Thyroid gland (tissue), 4 donors: ENCODE data around the gene ZNF766.

Experiments used
- POLR2A ChIP-seq, 2 donors: fragments of 450-650 bp; IDR thresholded peaks; one replicate each; pipeline ENCODE4 v1.6.1; 2017; ENCODE audit warnings: antibody characterized with exemption in 2 of 2, mild to moderate bottlenecking in 2 of 2, moderate library complexity in 1 of 2
- TF ChIP-seq, protein P1 (sequence below), 6 experiments: fragments of 200-600 bp in 3 of 6; fragments of 450-650 bp in 3 of 6; sonication (generic) in 3 of 6; IDR thresholded peaks; one replicate each; pipeline ENCODE4 v1.5.1; 2016 to 2019; ENCODE audit warnings: antibody characterized with exemption in 6 of 6, mild to moderate bottlenecking in 2 of 6, inconsistent platforms in 1 of 6, moderate library complexity in 1 of 6

DNA sequence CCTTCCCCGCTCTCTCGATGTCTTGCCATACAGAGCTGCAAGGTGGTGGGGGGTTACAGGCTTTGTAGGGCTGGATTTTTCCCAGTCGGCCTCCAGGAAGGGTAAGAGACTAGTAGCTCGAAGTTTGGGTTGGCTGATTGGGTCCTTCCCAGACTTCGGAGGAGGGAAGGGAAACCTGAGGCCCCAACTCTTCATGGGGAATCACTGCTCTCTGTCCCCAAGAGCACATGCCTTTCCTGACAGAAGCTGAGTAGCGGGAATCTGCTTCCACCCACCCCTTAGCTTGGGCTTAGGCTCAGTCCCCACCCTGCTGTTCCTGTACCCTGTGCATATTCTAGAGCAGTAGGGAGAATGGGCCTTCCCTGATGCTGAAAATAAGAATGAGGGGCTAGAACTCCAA, 39.9 kb upstream of the ZNF766 start:
- TF ChIP-seq POLR2A (IDR thresholded peaks at IDR 0.05), result no peak
- TF ChIP-seq, protein P1, sequence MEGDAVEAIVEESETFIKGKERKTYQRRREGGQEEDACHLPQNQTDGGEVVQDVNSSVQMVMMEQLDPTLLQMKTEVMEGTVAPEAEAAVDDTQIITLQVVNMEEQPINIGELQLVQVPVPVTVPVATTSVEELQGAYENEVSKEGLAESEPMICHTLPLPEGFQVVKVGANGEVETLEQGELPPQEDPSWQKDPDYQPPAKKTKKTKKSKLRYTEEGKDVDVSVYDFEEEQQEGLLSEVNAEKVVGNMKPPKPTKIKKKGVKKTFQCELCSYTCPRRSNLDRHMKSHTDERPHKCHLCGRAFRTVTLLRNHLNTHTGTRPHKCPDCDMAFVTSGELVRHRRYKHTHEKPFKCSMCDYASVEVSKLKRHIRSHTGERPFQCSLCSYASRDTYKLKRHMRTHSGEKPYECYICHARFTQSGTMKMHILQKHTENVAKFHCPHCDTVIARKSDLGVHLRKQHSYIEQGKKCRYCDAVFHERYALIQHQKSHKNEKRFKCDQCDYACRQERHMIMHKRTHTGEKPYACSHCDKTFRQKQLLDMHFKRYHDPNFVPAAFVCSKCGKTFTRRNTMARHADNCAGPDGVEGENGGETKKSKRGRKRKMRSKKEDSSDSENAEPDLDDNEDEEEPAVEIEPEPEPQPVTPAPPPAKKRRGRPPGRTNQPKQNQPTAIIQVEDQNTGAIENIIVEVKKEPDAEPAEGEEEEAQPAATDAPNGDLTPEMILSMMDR (IDR thresholded peaks at IDR 0.05), result no peak
